ENCODE data around the gene APOL1. TPM values are rescaled to one million over a fixed set of nuclear protein-coding genes. Genes with fewer than 3 reads are reported as not detected.
"Not testable (repeated sequence)": the region's sequence is repeated elsewhere in the genome, so short reads cannot be mapped to it uniquely, and the experiment has no call there.

APOL1 gene
- total and polyA plus RNA-seq, 2 of the 13 experiments (the other 11 are each of a cell fraction or from before 2014, with no cell fraction given), result 20.3 to 75.0 TPM

DNA sequence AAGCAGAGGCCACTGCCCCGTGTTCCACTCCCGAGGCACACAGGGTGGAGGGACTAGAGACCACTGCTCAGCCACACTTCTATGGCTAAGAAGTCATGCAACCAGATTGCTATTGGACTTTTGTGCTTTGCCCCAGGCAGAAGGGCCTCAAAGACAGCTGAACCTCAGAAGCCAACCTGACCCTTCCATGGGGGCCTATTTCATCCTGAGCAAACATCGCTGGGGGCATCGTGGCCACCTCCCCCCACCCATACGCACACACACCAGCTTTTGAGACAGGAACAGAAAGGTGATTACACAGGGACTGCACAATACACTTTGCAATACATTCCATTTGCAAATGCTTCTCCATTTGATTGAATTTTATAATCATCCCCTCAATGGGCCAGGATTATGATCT lies 47.4 kb upstream of the APOL1 start:
- H3K4me3 ChIP-seq (replicated peaks in 1 of 3; ENCODE audit: insufficient read depth in 1 of 3, low read depth in 2 of 3, low read length in 3 of 3); H3K9me3 ChIP-seq (ENCODE audit: low read length); H2AFZ ChIP-seq (ENCODE audit: low read length); POLR2A ChIA-PET; H3K4me2 ChIP-seq (ENCODE audit: low read depth, low read length); BruUV-seq (replicated peaks); H3K27ac ChIP-seq (ENCODE audit: extremely low read length, insufficient read depth, low read length); H3K9ac ChIP-seq (ENCODE audit: insufficient read depth, low read depth, low read length); in situ Hi-C loops (cut with HindIII; ENCODE audit: extremely low pct_ligation_motif_present, low pct_unique_long_range_greater_than_20kb); CTCF ChIA-PET (ENCODE audit: low intra/inter-chr PET ratio, low total read pairs); H3K79me2 ChIP-seq (ENCODE audit: insufficient read depth, low read length); DNase-seq (ENCODE audit: low spot score); H4K20me1 ChIP-seq (ENCODE audit: insufficient read depth, low read length); H3K36me3 ChIP-seq (replicated peaks in 1 of 2; ENCODE audit: control insufficient read depth in 1 of 2, insufficient read depth in 2 of 2, low read length in 2 of 2); H3K27me3 ChIP-seq (ENCODE audit: control insufficient read depth in 1 of 2, insufficient read depth in 2 of 2, low read length in 2 of 2): not testable (repeated sequence)
- ATAC-seq (peak; percentile 26; the same call in 1 of the 3 replicates), FAIRE-seq (peak; percentile 71)
- TF ChIP-seq, protein P1, sequence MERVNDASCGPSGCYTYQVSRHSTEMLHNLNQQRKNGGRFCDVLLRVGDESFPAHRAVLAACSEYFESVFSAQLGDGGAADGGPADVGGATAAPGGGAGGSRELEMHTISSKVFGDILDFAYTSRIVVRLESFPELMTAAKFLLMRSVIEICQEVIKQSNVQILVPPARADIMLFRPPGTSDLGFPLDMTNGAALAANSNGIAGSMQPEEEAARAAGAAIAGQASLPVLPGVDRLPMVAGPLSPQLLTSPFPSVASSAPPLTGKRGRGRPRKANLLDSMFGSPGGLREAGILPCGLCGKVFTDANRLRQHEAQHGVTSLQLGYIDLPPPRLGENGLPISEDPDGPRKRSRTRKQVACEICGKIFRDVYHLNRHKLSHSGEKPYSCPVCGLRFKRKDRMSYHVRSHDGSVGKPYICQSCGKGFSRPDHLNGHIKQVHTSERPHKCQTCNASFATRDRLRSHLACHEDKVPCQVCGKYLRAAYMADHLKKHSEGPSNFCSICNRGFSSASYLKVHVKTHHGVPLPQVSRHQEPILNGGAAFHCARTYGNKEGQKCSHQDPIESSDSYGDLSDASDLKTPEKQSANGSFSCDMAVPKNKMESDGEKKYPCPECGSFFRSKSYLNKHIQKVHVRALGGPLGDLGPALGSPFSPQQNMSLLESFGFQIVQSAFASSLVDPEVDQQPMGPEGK (CRISPR knock-in tag; IDR thresholded peaks at IDR 0.05), result peak; percentile 72
- intact Hi-C loops (cut with micrococcal nuclease; ENCODE audit: unreplicated experiment), result loop anchor here (2.0 kb wide), 1 partner anchor 81 kb away; no protein-coding TSS in a partner anchor
- H3K4me1 ChIP-seq (ENCODE audit: insufficient read depth, low read length), result peaks cover 78% of the 10 kb centered on the region
- 14% methylated on average over 4 of the region's 5 CpGs for WGBS (ENCODE audit: low lambda C conversion rate)

DNA sequence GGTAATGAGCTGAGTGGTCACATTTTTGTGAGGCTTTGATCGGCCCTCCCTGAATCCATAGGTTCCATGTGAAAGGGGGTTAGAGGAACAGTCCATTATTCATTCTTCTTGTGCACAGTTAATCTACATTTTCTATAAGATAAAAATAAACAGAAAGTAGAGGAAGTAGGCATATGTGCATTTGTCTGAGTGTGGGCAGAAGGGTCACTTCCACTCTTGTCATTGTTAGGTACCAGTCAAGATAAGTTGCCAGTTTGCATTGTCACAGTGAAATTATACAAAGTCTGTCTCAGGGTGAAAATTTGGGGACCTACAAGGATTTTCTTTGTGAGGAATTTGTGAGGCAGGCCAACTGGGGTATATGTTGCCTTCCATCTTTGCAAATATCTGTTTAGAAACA lies 46.7 kb upstream of the APOL1 start:
- no TSS peak for BruUV-seq (replicated peaks)
- ChIA-PET POLR2A (no interaction called here), CTCF (ENCODE audit: low intra/inter-chr PET ratio, low total read pairs) (no interaction called here)
- intact Hi-C loops (cut with micrococcal nuclease; ENCODE audit: unreplicated experiment) (no loop called here), in situ Hi-C loops (cut with HindIII; ENCODE audit: extremely low pct_ligation_motif_present, low pct_unique_long_range_greater_than_20kb) (no loop called here)
- no peak overlapping the region for H3K27ac ChIP-seq (ENCODE audit: extremely low read length, insufficient read depth, low read length)
- DNase-seq (ENCODE audit: low spot score), result no peak
- WGBS (ENCODE audit: low lambda C conversion rate), result 65% methylated on average over 1 of the region's 1 CpG
- no peaks in the 10 kb centered on the region for H3K36me3 ChIP-seq (replicated peaks in 1 of 2; ENCODE audit: control insufficient read depth in 1 of 2, insufficient read depth in 2 of 2, low read length in 2 of 2)
- no peak for ATAC-seq
- no peak overlapping the region for H3K4me3 ChIP-seq (replicated peaks in 1 of 3; ENCODE audit: insufficient read depth in 1 of 3, low read depth in 2 of 3, low read length in 3 of 3)
- no peaks in the 10 kb centered on the region; a peak in 1 of 5 replicates for H3K27me3 ChIP-seq (ENCODE audit: control insufficient read depth in 1 of 2, insufficient read depth in 2 of 2, low read length in 2 of 2)
- no peak overlapping the region for H3K9ac ChIP-seq (ENCODE audit: insufficient read depth, low read depth, low read length)
- peaks cover 85% of the 10 kb centered on the region for H3K4me1 ChIP-seq (ENCODE audit: insufficient read depth, low read length)
- H3K79me2 ChIP-seq (ENCODE audit: insufficient read depth, low read length), result no peaks in the 10 kb centered on the region
- FAIRE-seq, result no peak
- H3K9me3 ChIP-seq (ENCODE audit: low read length), result no peaks in the 10 kb centered on the region
- H2AFZ ChIP-seq (ENCODE audit: low read length), result no peak overlapping the region
- no peaks in the 10 kb centered on the region for H4K20me1 ChIP-seq (ENCODE audit: insufficient read depth, low read length)
- H3K4me2 ChIP-seq (ENCODE audit: low read depth, low read length), result no peak overlapping the region
- TF ChIP-seq NR3C1 (CRISPR knock-in tag; IDR thresholded peaks at IDR 0.05), result no peak
